GM12878 (cell line): ENCODE data around the gene OR4D2.

ENCODE experiments used
- CBX5 ChIP-seq: sonication (generic); IDR thresholded peaks from 2 replicates; pipeline ENCODE4 v1.6.1; 2016; ENCODE audit warnings: low read depth, moderate library complexity, mild to moderate bottlenecking, inconsistent platforms
- CTCF ChIP-seq, 3 experiments: IDR thresholded peaks in 2 of 3; conservative IDR thresholded peaks in 1 of 3; 2 replicates each; pipeline ENCODE4 v1.5.1; 2011; ENCODE audit warnings: low read depth in 3 of 3, low read length in 3 of 3, mild to moderate bottlenecking in 3 of 3, control low read depth in 2 of 3, moderate library complexity in 2 of 3, inconsistent platforms in 1 of 3, mixed read lengths in 1 of 3; ENCODE audit not compliant: control insufficient read depth in 2 of 3, insufficient read depth in 1 of 3; ENCODE audit errors: extremely low read depth in 1 of 3
- IKZF1 ChIP-seq: fragments of 450-650 bp; conservative IDR thresholded peaks from 2 replicates; pipeline ENCODE4 v1.6.1; 2017; ENCODE audit warnings: antibody characterized with exemption, mild to moderate bottlenecking
- NFYB ChIP-seq: IDR thresholded peaks from 2 replicates; pipeline ENCODE4 v1.6.1; 2011; ENCODE audit warnings: low read depth, mild to moderate bottlenecking, low read length, improper control_type of control experiment, moderate library complexity; ENCODE audit not compliant: insufficient read depth
- POLR2A ChIP-seq: IDR thresholded peaks from 2 replicates; pipeline ENCODE4 v1.6.1; 2011; ENCODE audit warnings: low read depth, mild to moderate bottlenecking, low read length
- SP1 ChIP-seq: IDR thresholded peaks from one replicate; pipeline ENCODE4 v1.6.1; 2011; ENCODE audit warnings: low read depth, low read length
- SPI1 ChIP-seq: IDR thresholded peaks from 2 replicates; pipeline ENCODE4 v1.6.1; 2011; ENCODE audit warnings: low read depth, mild to moderate bottlenecking, low read length, moderate library complexity, borderline replicate concordance; ENCODE audit not compliant: insufficient read depth
- TARDBP ChIP-seq: IDR thresholded peaks from 2 replicates; pipeline ENCODE4 v1.6.1; 2016; ENCODE audit warnings: borderline replicate concordance
- USF1 ChIP-seq: IDR thresholded peaks from 2 replicates; pipeline ENCODE4 v1.6.1; 2011; ENCODE audit warnings: borderline replicate concordance, low read depth, mild to moderate bottlenecking, moderate library complexity, mixed read lengths, low read length; ENCODE audit not compliant: insufficient read depth; ENCODE audit errors: extremely low read length
- USF2 ChIP-seq: IDR thresholded peaks from 2 replicates; pipeline ENCODE4 v1.6.1; 2011; ENCODE audit warnings: low read depth, low read length, improper control_type of control experiment, borderline replicate concordance
- TF ChIP-seq, protein P1 (sequence below): fragments of 450-650 bp; formaldehyde crosslinking; IDR thresholded peaks from 2 replicates; pipeline ENCODE4 v1.5.0; 2022; ENCODE audit warnings: mild to moderate bottlenecking, missing genetic modification characterization
- TF ChIP-seq, protein P2 (sequence below): fragments of 450-650 bp; formaldehyde crosslinking; IDR thresholded peaks from 2 replicates; pipeline ENCODE4 v1.4.0; 2022; ENCODE audit warnings: mild to moderate bottlenecking, moderate library complexity

- TF ChIP-seq SPI1, result no peak
- TF ChIP-seq CTCF (IDR thresholded peaks at IDR 0.05 in 2 of 3, conservative IDR thresholded peaks at IDR 0.05 in 1 of 3; ENCODE audit: control insufficient read depth in 2 of 3, extremely low read depth in 1 of 3, insufficient read depth in 1 of 3, low read depth in 3 of 3, low read length in 3 of 3), result no peak
- TF ChIP-seq SP1, result no peak
- TF ChIP-seq, protein P1, sequence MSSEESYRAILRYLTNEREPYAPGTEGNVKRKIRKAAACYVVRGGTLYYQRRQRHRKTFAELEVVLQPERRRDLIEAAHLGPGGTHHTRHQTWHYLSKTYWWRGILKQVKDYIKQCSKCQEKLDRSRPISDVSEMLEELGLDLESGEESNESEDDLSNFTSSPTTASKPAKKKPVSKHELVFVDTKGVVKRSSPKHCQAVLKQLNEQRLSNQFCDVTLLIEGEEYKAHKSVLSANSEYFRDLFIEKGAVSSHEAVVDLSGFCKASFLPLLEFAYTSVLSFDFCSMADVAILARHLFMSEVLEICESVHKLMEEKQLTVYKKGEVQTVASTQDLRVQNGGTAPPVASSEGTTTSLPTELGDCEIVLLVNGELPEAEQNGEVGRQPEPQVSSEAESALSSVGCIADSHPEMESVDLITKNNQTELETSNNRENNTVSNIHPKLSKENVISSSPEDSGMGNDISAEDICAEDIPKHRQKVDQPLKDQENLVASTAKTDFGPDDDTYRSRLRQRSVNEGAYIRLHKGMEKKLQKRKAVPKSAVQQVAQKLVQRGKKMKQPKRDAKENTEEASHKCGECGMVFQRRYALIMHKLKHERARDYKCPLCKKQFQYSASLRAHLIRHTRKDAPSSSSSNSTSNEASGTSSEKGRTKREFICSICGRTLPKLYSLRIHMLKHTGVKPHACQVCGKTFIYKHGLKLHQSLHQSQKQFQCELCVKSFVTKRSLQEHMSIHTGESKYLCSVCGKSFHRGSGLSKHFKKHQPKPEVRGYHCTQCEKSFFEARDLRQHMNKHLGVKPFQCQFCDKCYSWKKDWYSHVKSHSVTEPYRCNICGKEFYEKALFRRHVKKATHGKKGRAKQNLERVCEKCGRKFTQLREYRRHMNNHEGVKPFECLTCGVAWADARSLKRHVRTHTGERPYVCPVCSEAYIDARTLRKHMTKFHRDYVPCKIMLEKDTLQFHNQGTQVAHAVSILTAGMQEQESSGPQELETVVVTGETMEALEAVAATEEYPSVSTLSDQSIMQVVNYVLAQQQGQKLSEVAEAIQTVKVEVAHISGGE, result no peak
- TF ChIP-seq TARDBP, result no peak
- TF ChIP-seq, protein P2, sequence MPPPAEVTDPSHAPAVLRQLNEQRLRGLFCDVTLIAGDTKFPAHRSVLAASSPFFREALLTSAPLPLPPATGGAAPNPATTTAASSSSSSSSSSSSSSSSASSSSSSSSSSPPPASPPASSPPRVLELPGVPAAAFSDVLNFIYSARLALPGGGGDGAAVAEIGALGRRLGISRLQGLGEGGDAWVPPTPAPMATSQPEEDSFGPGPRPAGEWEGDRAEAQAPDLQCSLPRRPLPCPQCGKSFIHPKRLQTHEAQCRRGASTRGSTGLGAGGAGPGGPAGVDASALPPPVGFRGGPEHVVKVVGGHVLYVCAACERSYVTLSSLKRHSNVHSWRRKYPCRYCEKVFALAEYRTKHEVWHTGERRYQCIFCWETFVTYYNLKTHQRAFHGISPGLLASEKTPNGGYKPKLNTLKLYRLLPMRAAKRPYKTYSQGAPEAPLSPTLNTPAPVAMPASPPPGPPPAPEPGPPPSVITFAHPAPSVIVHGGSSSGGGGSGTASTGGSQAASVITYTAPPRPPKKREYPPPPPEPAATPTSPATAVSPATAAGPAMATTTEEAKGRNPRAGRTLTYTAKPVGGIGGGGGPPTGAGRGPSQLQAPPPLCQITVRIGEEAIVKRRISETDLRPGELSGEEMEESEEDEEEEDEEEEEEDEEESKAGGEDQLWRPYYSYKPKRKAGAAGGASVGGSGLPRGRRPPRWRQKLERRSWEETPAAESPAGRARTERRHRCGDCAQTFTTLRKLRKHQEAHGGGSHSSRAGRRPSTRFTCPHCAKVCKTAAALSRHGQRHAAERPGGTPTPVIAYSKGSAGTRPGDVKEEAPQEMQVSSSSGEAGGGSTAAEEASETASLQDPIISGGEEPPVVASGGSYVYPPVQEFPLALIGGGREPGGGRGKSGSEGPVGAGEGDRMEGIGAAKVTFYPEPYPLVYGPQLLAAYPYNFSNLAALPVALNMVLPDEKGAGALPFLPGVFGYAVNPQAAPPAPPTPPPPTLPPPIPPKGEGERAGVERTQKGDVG (CRISPR knock-in tag), result no peak
- TF ChIP-seq NFYB, result no peak
- no peak for TF ChIP-seq IKZF1
- TF ChIP-seq CBX5, result no peak
- TF ChIP-seq POLR2A, result no peak
- no peak for TF ChIP-seq USF2
- no peak for TF ChIP-seq USF1
Observed at GRCh38 chr17:58174871-58175270, 8.1 kb downstream of the OR4D2 start.
